HG03342 (cell line): ENCODE data around the gene SPP2.

Experiments used
- ATAC-seq: cut with Tn5 transposase; IDR thresholded peaks from one replicate; pipeline ENCODE4 v1.9.1; 2021; ENCODE audit warnings: mild to moderate bottlenecking, moderate library complexity; ENCODE audit not compliant: unreplicated experiment

SPP2 gene

GRCh38 chr2:234038076-234038802 is 12.3 kb upstream of the SPP2 start:
- no peak for ATAC-seq

DNA sequence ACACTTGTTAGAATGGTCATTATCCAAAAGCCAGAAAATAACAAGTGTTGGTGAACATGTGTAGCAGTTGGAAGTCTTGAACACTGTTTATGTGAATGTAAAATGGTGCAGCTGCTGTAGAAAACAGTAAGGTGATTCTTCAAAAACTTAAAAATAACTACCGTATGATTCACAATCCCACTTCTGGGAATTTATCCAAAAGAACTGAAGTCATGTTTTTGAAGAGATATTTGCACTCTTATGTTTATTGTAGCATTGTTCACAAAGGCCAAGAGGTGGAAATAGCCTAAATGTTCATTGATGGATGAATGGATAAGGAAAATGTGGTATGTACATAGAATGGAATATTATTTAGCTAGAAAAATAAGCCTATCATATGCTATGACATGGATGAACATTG is 6.3 kb upstream of the SPP2 start:
- ATAC-seq, result no peak

DNA sequence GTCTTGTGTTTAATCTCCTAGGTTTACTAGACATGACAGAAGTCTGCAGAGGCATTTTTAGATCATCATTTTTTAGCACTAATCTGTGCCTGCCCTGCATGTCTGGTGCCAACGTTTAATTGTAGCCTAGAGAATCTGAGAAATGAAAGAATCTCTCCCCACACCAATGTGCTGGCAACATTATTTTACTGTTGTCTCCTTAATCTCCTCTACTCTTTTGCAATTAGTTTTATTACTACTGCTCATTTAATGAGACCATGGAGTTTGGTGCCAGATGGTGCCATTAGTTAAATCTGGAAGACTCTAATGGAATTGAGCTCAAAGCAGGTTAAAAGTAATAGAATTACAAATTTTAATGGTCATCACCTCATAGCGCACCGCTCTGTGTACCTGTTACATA is 4.0 kb upstream of the SPP2 start:
- ATAC-seq, result no peak

DNA sequence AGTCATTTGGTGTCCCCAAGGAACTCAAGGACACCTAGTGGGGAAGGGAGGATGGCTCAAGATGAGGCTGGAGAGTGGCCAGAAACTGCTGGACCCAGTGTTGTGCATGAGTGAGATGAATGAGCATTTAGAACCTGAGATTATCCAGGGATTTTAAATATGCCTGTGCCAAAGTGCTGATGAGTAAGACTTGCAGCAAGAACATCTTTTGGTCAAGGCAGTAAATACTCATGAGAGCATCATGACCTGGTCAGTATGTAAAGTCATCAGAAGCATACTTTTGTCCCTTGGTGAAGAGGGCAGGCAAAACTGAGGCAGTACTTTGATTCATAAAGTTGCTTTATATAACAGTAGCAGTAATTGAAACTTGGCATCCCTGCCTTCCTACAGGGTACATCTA is 3.1 kb upstream of the SPP2 start:
- no peak for ATAC-seq

GRCh38 chr2:234048049-234048448 is 2.5 kb upstream of the SPP2 start:
- ATAC-seq, result no peak

DNA sequence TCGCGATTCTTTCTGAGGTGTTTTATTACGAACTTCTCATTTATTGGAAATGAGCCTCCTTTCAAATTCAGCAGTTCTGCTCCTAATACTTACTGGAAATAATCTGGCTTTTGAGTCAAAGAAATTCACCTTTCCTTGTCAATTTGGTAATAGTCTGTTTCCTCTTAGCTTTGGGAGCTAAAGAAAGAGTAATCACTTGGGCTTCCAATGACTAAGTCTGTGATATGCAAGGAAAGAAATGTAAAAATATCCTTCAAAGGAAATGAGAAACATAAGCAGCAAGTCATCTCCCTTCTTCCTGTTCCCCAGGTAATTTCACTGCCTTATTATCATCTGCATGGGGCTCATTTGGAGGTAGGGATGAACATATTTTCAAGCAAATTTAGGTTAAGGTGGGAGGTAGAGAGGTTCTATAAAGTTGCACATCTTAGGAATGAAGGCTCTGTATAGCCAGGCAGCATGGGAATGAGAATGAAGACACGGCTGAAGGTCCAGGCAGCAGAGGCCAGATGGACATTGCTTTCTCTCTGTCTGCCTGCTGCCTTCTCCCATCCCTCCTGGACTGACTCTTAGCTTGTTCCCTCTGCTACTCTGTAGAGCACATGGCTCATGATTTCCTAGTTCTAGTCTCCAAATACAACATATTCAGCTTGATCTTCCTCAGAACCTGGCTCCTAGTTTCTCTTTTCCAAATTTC is 1.0 kb downstream of the SPP2 start:
- ATAC-seq, result no peak

- no peak for ATAC-seq
Observed at GRCh38 chr2:234058881-234059280, 8.4 kb downstream of the SPP2 start.

GRCh38 chr2:234060236-234060635 is 9.7 kb downstream of the SPP2 start:
- ATAC-seq, result no peak

GRCh38 chr2:234061624-234062257 is 11.2 kb downstream of the SPP2 start:
- ATAC-seq, result no peak

- ATAC-seq, result no peak
Observed at GRCh38 chr2:234066587-234066986, 16.1 kb downstream of the SPP2 start.

GRCh38 chr2:234071664-234072063 is 21.2 kb downstream of the SPP2 start:
- ATAC-seq, result no peak

GRCh38 chr2:234072454-234072853 is 22.0 kb downstream of the SPP2 start:
- ATAC-seq, result no peak

DNA sequence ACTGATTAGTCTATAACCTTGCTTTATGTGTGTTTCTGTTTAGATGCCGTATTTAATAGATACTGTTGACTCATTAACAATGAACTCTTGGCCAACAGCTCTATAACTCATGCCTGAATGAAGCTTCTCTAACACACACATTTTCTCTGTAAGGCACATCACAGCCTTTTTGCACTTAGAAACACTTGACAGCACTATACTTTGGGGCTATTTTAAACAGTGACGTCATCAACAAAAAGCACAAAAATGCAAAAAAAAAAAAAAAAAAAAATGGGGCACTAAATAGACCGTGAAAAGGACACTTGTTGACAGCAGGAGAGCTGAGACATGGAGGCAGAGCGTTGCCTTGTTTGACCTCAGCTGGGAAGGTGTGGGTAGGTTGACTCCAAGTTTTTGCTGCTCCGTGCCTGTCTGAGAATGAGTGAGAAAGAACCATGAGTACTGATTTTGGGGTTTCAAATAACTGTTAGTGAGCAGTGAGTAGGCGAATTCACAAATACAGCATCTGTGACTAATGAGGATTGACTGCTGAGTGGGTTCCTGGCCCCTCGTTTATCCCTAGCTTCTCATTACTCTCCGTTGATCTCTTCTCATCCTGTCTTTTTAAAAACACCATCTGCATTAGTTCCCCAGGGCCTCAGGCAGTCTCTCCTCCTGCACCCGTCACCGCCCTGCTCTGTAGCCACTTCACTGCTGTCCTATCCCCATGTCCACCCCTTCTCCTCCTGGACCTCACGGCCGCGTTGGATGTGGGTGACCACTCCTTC is 24.4 kb downstream of the SPP2 start:
- ATAC-seq, result no peak

DNA sequence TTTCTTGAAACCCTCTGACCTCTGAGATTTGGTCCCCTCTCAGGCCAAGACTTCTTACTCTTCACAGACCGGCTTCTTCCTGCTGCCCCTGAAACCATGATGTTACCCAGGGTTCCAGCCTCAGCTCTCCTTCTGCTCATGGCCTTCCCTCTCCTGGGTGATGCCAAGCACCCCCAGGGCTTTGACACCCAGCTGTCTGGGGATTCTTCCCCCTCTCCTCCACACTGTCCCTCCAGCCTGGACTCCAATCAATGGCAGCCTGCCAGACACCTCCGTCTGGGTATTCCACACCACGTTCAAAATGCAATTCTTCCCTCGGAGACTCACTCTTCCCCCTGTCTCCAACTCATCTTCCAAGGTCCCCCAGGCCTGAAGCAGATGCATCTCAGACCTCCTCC is 25.0 kb downstream of the SPP2 start:
- no peak for ATAC-seq

- ATAC-seq, result no peak
Observed at GRCh38 chr2:234075947-234076346, 25.4 kb downstream of the SPP2 start.

DNA sequence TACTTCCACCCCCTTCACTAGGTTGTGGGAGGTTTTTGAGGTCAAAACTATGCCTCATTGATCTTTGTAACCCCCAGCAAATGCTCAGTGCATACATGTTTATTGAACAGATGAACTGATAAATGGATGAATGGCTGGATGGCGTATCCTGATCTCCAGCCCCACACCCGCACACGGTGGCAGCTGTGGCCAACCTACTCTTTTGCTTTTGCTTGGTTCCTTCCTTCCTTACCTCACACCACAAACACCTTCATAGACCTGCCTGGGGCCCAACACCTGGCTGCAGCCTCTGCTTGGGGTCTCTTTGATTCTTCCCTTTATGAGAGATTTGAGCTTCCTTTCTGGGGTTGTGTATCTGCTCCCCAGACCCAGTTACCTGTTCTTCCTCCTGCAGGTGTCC is 25.9 kb downstream of the SPP2 start:
- ATAC-seq, result no peak

- no peak for ATAC-seq
Observed at GRCh38 chr2:234078129-234078528, 27.6 kb downstream of the SPP2 start.

DNA sequence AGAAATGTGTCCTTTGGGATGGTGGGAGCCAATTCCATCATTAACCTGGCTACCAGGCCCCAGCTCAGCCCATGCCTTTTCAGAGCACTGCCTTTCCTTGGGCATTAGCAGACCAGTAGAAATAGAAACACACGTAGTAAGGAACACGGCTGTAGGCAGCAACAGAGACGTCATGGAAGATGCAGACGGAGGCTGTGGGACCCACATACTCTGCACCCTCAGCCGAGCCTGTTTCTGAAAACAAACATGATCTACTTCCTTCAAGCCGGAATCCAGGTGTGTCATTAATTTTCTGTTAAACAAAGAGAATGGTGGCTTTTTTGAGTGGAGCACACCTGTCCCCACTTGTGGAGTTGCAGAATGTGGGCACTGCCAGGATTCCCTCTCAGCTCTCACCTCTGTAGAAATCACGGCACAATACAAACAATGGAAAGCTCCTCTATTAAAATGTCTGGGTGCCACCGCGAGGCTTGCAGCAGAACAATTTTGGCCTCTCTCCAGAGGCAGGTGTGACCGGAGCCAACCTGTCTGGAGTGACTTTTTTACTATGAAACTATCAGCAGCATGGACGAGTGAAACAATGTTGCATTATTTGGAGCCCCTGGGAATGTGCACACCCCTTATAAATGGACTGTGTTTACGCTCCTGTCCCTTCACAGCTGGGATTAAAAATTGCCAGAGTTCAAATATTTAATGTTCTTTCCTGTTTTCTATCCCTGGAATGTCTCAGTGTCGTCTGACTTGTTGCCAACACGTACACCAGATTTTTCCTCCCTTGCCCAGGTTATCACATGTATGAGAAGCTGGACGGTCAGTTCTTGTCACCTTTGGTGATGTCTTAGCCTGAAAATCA is 31.7 kb downstream of the SPP2 start:
- ATAC-seq, result no peak

DNA sequence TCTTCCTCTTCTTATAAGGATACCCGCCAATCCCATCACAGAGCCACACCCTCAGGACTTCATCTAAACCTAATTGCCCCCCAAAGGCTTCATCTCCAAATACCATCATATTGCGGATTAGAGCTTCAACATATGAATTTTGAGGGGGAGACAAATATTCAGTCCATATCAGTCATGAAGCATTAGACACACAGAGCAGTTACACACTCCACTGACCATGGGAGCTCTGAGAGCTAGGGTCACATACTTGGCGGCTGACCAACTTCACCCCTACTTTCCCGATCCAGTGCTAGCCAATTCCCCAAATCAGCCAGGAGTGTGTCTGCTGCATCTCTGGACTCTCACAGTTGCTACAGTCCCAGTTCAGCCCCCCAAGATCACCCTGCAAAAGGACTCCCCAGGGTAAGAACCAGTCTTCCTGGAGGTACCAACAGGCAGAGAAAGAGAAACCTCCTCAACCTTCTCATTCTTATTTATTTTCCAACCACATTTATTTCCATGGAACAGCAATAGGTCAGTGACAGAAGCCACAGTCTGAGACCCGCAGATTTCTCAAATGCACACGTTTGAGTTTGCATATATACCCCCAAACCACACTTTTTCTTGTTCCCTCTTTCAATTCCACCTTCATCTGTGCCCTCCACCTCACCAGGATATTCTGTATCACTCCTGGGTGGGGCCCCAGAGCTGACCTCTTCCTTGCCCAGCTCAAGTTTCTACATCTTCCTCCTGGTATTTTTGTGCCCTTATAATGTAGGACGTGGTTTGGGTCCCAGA is 33.3 kb downstream of the SPP2 start:
- ATAC-seq, result no peak

DNA sequence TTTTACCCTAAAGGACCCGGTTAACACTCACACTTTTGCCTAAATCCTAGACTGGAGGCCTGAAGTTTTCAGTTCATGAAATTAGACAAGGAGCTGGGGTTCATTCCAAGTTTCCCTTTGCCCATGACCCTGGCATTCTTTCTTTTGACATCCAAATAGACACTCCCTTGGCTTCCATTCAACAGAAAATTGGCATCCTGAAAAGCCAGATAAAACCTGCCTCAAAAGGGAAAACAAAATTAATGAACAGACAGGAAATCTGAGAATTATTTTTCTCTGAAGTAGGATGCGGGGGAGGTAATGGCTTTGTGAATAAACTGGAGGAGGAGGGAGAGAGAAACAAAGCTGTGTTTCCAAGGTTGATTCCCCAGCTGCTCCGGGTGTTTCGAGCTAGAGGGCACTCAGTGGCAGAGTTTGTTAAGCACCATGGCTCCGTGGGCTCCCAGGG is 41.0 kb downstream of the SPP2 start:
- no peak for ATAC-seq
